Measurements from ENCODE around the gene VTA1.

- TF ChIP-seq CTCF (IDR thresholded peaks at IDR 0.05 in 2 of 3, conservative IDR thresholded peaks at IDR 0.05 in 1 of 3; ENCODE audit: borderline replicate concordance in 1 of 3, insufficient read depth in 1 of 3, low read depth in 2 of 3, low read length in 2 of 3) (no peak), POLR2A (IDR thresholded peaks at IDR 0.05; ENCODE audit: borderline replicate concordance, extremely low read depth, insufficient read depth, insufficient read length) (no peak), JUND (IDR thresholded peaks at IDR 0.05) (no peak), SIN3A (IDR thresholded peaks at IDR 0.05; ENCODE audit: low read depth) (no peak), RAD21 (IDR thresholded peaks at IDR 0.05; ENCODE audit: low read depth) (no peak)
Observed at GRCh38 chr6:142132625-142133024, 14.4 kb upstream of the VTA1 start, which contains the start of gene GJE1.

Measured in HCT116 (cell line).